ENCODE data around the gene CRY2. TPM values are rescaled to one million over a fixed set of nuclear protein-coding genes. Genes with fewer than 3 reads are reported as not detected.
"Not testable (repeated sequence)": the region's sequence is repeated elsewhere in the genome, so short reads cannot be mapped to it uniquely, and the experiment has no call there.

CRY2 gene
- total RNA-seq: 68.3 TPM
- long read RNA-seq, full-length matches to known transcripts: 97 of 204 reads
- long read RNA-seq, partial matches to known transcripts: 80 of 204 reads
- long read RNA-seq, other reads (novel, unspliced or antisense): 27 of 204 reads

DNA sequence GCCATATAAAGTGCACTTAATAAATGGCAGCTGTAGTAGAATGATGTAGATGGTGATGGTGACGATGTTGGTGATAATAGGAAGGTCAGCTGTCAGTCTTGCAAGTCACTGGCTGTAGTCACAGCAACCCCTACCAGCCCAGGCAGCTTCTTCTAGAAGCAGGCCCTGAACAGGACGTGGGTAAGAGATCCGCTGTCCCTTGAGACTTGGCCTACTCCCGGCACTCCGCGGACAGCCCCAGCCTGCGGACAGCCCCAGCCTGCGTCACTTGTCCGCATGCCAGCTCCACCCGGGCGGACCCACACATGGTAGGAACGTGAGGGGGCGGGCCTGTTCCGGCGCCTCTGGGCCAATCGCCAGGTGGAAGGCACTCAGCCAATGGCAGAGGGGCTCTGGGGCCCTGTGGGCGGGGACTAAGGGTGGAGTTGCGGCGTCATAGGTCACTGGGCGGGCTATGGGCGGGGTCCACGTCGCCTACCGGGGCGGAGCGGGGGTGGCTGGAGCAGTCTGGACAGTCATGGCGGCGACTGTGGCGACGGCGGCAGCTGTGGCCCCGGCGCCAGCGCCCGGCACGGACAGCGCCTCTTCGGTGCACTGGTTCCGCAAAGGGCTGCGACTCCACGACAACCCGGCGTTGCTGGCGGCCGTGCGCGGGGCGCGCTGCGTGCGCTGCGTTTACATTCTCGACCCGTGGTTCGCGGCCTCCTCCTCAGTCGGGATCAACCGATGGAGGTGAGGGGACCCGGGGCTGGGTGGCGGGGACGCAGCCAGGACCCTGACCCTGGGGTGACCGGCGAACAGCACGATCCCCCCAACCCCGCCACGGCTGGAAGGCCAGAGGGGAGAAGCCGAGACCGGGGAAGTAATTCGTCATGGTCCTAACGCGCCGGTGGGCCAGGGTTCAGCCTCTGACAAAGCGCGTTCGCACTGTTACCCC is at the start of gene CRY2:
CRY2 (plus strand) TSS at position 502 of the 937 bp plus-strand sequence; CDS start at position 518, 16 bp downstream.
- ATAC-seq (ENCODE audit: poor library complexity): peak; percentile 96
- intact Hi-C loops (cut with DNase I): loop anchor here (10.0 kb wide), 1 partner anchor 158 kb away; no protein-coding TSS in a partner anchor
- DNase-seq: peak; percentile 100

DNA sequence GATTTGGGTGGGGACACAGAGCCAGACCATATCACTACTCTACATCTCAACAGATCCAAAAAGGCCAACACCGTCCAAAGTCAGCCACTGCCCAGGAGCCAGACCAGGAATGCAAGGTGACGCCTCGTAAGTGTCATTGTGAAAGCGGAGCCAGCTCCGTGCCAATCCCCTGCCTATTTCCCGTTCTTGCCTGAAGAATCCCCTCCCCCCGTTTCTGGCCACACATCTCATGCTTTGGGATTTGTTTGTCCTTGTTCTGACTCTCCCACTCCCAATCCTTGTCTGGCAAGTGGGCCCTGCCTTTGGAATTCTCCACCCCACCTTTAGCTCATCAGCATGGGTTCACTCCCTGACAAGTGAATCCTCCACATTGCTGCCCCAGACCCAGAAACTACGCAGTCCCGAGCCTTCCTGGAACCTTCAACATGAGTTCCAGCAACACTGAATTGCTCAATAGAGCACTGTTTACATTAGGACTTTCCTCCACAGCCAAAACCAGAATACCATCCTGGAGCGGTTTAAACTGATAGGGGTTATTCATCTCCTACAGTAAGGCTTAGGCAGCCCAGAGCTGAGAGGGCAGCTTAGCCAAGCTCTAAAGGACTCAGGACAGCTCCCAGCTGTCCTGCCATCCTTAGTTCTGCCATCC is 48.4 kb upstream of the CRY2 start:
- ATAC-seq (ENCODE audit: poor library complexity) (no peak), DNase-seq (no peak)
- intact Hi-C loops (cut with DNase I): no loop called here

DNA sequence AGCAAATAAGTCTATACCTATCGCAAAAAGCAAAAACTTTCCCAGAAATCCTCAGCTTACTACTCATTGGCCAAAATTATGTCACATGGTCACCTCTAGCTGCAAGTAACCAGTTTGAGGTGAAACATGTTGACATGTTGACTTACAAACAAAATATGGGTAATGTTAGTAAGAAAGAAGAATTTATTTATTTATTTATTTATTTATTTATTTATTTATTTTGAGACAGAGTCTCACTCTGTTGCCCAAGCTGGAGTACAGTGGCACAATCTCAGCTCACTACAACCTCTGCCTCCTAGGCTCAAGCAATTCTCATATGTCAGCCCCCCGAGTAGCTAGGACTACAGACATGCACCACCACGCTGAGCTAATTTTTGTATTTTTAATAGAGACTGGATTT is 47.7 kb upstream of the CRY2 start:
- intact Hi-C loops (cut with DNase I): no loop called here
- DNase-seq: no peak
- ATAC-seq (ENCODE audit: poor library complexity): no peak

DNA sequence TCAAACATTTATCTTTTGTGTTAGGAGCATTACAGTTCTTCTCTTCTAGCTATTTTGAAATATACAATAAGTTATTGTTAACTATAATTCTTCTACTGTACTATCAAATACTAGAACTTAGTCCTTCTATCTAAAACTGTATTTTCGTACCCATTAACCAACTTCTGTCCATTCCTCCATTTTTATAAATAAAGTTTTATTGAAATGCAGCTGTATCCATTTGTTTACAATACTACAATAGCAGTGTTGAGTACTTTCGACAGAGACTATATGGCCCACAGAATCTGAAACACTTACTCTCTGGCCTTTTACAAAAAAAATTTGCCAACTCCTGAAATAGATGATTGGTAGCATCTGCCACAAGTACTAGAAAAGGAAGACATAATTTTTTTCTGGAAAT is 47.0 kb upstream of the CRY2 start:
- ATAC-seq (ENCODE audit: poor library complexity): no peak
- no peak for DNase-seq
- intact Hi-C loops (cut with DNase I): no loop called here

DNA sequence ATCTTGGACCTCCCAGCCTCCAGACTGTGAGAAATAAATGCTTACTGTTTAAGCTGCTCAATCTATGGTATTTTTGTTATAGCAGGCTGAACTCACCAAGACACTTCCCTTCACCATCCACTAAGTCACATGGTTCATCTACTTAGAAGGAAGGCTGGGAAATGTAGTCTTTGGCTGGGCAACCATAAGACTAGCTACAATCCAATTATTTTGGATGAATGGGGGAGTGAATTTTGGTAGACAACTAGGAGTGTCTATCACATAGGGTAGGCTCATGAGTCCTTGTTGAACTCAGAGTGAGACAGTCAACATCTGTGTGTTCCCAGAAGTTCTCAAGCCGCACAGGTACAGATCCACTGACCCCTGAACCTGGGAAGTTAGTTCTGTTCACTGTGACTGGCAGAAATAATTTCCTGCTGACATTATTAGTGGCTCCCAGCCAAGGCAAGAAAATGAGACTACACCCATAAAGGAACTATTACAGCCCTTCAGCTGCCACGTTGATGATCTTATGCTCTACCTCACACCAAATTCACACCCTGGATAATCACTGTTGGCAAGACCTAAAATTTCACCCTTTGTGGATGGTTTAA is 45.5 kb upstream of the CRY2 start:
- intact Hi-C loops (cut with DNase I): no loop called here
- ATAC-seq (ENCODE audit: poor library complexity) (no peak), DNase-seq (no peak)

DNA sequence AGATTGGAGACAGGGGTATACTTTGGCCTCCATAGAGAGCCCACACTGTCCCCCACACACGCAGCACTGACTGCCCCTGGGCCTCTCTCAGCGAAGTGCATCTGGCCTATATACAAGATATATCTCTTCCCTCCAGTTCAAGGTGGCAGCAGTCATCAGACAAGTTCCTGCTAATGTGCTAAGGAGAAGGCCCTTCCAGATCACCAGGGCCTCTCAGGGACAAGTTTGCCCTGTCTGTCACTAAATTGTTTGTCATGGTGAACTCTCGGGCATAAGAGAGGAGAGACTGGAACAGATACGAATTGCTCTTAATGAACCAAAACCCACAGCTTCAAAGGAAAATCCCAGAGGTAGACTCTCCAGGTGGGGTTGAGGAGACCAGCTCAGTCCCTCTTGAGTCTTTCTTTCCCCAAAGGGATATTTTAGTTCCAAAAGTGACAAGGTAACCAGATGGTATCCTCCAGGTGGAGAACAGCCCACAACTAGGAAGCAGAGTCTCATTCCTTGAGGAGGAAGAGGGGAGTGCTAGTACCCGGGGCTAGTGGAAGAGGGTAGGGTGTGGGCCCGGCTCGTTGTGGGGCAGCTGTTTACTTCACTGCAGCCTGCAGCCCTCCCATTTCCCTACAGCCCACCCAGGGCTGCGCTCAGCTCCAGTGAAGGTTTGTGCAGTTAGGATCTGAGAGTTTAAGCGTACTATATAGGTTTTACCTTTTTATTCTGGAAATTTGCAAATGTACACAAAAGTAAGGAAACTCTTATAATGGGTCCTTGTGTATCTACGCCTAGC is 44.6 kb upstream of the CRY2 start:
- intact Hi-C loops (cut with DNase I): no loop called here
- DNase-seq: no peak
- ATAC-seq (ENCODE audit: poor library complexity): no peak

DNA sequence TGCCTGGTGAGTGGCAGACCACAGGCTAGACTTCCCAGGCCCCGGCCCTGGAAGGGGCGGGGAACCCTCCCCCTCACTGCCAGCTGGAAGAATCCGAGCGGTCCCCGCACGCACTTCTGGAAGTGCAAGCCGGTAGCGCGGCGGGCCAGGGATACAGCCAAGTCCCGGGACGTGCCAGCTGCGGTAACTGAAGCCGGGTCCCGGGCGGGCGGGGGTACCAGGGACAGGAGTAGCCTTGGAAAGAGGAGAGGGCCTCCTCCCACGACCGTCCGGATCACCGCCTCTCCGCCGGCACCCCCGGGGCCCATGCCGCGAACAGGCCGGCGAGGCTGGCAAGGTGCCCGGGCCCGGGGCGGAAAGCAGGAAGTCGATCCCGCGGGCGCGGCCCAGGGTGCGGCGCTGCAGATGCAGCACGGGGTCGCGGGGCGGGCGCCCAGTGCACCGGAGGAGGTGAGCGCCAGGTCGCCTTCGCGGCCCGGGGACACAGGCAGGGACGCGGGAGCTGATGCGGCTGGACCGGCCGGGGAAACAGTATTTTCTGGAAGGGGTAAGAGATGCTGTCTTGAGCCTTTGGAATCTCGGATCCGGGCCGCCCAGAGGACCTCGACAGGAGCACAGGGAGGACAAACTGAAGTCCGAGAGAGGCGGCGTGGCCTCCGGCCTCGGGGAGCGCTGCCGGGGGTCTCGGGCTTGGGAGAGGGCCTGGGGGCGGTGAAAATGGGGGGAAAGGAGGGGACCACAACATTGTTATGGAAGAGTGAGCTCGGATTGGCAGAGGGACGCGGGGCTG is 43.1 kb upstream of the CRY2 start:
- ATAC-seq (ENCODE audit: poor library complexity) (peak; percentile 71), DNase-seq (peak; percentile 92)
- intact Hi-C loops (cut with DNase I): no loop called here

DNA sequence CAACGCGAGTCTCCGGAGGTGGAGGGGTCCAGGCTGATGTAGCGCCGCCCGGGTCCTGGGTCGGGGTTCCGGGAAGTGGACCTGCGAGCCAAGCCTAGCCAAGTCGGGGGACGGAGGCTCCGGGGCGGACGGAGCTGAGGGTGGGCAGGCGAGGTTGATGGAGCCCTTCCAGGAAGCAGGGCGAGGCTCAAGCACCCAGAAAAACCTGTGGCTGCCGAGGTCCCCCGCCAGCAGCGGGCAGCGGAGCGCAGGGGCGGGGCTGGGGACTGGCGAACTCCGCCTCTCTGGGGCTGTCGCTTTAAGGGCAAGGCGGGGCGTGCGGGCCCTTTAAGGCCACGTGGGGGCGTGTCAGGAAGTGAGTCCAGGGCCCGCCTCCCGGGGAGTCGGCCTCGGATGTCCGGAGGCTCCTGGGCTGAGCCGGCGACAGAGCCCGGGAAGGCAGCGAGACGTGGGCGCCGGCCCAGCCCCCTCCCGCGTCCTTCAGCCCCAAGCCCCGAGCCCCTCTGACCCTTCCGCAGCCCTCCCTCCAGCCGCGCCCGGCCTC is 42.4 kb upstream of the CRY2 start, which contains the start of gene SLC35C1:
SLC35C1 (plus strand) TSS at position 389 of the 544 bp plus-strand sequence. CDS start 653 bp downstream, outside the sequence.
- DNase-seq (peak; percentile 98), ATAC-seq (ENCODE audit: poor library complexity) (peak; percentile 98)
- intact Hi-C loops (cut with DNase I): no loop called here

DNA sequence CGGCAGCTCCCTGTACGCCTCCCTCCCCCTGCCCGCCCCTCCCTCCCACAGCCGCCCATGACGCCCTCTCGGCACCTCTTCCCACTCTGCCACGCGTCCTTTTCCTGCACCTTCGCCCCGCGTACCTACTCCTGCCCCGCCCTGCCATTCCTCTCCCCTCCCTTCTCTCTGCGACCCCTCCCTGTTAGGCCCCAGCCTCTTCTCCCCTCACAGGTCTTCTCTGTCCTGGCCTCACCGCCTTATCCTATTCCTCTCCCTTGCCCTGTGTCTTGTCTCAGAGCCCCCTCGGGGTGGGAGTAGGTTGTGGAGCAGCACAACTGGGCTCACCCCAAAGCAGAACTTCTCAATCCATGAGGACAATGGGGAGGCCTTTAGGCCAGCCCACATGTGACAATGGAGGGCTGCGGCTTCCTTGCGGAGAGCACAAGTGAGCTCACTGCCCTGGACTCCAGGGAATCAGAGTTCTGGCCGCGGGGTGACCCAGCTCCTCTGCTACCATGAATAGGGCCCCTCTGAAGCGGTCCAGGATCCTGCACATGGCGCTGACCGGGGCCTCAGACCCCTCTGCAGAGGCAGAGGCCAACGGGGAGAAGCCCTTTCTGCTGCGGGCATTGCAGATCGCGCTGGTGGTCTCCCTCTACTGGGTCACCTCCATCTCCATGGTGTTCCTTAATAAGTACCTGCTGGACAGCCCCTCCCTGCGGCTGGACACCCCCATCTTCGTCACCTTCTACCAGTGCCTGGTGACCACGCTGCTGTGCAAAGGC is 41.8 kb upstream of the CRY2 start:
- intact Hi-C loops (cut with DNase I): no loop called here
- ATAC-seq (ENCODE audit: poor library complexity) (peak; percentile 48), DNase-seq (peak; percentile 61)

DNA sequence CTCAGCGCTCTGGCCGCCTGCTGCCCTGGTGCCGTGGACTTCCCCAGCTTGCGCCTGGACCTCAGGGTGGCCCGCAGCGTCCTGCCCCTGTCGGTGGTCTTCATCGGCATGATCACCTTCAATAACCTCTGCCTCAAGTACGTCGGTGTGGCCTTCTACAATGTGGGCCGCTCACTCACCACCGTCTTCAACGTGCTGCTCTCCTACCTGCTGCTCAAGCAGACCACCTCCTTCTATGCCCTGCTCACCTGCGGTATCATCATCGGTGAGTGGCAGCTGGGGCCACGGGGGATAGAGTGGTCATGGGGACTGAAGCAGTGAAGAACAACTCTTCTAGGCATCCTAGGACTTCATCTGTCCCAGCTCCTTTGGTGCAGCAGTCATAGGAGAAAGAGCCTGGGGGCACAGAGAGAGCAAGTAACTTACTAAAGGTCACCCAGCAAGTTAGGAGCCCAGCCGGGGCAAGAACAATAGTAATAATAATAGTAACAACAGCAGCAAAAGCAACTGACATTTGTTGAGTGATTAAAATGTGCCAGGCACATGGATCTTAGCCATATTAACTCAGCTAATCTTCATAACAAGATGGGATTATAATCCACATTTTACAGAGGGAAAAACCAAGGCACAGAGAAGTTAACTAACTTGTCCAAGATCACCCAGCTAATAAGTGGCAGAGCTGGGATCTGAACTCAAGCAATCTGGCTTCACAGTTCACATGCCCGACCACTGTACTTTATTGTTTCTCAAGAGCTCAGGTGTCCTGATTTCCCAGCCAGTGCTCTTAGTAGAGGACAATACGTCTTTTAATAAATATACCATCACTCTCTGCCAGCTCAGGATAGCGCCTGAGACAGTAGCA is 41.0 kb upstream of the CRY2 start:
- ATAC-seq (ENCODE audit: poor library complexity) (no peak), DNase-seq (no peak)

DNA sequence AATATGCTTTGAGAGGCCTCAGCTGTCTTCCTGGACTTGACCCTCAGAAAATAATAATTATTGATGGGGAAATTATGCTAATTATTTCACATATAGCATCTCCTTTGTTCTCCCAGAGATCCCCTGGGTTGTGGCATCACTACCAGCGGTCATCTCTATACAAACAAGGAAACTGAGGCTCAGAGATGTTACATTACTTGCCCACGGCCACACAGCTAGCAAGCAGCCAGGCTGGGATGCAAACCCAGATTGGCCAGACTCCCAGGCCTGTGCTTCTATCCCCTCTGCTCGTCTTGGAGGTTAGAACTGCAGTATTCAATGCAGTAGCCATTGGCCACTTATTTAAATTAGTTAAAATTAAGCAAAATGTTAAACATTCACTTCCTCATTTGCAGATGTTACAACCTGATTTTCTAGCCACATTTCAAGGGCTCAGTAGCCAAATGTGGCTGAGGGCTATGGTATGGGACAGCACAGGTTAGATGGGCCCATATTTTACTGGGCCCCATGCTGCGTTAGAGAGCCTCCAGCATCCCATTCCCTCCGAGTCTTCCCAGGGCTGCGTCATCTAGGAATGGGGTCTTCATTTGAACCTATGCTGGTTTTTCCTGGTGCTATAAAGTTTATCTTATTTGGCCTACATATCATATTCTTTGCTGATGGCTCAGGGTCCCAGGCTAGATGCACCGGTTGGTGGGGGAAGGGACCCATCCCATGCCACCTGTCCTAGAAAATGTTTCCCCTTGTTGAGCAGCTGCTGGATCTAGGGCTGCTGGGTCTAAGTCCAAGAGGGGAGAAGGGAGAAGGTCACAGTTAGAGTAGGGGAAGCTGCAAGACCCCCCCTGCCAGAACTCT is 40.1 kb upstream of the CRY2 start:
- intact Hi-C loops (cut with DNase I): no loop called here
- DNase-seq (no peak), ATAC-seq (ENCODE audit: poor library complexity) (no peak)

More for the DNA sequence above, 41.0 kb upstream of the CRY2 start:
- intact Hi-C loops (cut with DNase I): no loop called here

DNA sequence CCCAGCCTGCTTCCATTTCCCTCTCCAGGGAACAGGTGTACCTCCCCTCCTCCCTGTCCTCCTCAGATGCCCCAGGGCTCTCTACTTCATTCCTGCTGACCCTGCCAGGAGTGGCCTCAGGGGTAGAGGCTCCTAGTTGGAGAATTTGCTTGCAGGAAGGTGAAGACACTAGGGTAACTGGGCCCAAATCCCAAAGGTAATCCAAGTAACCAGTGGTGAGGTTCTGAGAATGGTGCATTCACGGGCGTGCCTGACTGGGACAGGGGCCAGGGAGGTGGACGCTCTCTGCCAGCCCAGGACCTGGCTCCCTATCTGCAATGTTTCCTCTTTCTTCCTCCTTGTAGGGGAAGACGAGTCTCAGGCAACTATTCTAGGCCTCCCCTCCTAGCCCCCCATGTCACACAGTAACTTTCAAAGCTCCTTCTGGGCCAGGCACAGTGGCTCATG is 39.5 kb upstream of the CRY2 start:
- intact Hi-C loops (cut with DNase I): no loop called here
- no peak for DNase-seq
- no peak for ATAC-seq (ENCODE audit: poor library complexity)

DNA sequence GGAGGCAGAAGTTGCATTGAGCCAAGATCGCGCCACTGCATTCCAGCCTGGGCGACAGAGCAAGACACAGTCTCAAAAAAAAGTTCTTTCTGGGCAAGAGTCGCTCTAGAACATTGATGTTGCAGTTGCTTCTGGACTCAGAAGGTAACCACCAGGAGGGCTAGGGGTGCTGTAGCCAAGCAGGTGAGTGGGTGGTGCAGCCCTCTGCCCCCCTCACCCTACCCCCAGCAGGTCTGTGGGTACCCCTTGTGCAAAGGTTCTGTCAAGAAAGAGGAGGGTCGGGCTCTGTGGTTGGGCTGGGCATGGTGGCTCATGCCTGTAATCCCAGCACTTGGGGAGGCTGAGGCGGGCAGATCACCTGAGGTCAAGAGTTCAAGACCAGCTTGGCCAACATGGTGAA is 38.8 kb upstream of the CRY2 start:
- ATAC-seq (ENCODE audit: poor library complexity); intact Hi-C loops (cut with DNase I): not testable (repeated sequence)

DNA sequence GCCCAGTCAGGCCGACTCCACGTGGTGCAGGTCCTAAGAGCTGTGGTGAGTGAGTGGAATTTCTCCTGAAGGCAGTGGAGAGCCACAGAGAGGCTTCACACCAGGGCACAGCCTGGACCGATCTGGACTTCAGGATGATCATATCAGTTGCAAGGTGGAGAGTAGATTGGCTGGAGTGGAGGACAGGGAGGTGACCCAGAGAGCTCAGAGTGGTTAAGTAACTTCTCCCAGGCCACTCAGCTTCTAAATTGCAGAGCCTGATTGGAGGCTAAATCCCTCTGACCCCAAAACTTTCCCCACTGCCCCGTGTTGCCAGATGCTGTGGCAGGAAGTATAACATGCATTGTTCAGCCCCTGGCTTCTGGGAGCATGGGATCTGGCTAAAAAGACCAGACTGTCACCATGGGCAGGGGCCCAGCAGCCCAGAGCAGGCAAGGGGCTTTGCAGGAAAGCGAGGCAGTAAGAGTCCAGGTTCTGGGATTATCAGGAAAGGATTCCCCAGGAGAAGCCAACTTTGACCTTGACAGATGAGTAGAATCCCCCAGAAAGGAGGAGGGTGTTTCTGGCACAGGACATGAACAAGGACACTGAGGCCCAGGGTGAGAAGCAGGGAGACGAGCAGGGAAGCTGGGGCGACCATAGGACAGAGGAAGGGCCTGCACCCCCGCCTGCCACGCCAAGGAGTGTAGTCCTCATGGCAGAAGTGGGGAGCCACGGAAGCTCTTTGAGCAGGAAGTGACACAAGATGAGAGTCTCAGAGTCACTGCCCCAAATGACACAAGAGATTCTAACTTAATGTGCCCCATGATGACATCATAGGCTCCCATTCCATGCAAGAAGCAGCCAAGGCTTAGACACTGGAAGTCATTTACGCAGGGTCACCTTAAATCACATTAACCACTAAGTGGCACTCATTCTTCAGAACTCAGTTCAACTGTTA is 37.5 kb upstream of the CRY2 start:
- intact Hi-C loops (cut with DNase I): no loop called here
- no peak for ATAC-seq (ENCODE audit: poor library complexity)
- DNase-seq: no peak

More for the DNA sequence above, 38.8 kb upstream of the CRY2 start:
- not testable (repeated sequence) for DNase-seq
